Pulmonary artery endothelial cell (primary cell): ENCODE results near the gene PCK2. TPM values are rescaled to one million over a fixed set of nuclear protein-coding genes. Genes with fewer than 3 reads are reported as not detected.

ENCODE experiments used
- DNase-seq: peaks from one replicate; pipeline ENCODE4 v3.0.0-alpha.2; 2011; ENCODE audit warnings: low read depth, low spot score
- total RNA-seq: library from RNA; depleted of rRNA; stranded (reverse); fragments of >200 nt; gene quantifications from 2 replicates; pipeline ENCODE4 v1.2.3, GENCODE V29; 2014

The PCK2 gene
- total RNA-seq, 1 donor from 2014 or later = 18.5 TPM

GRCh38 chr14:24135834-24136683, 41.9 kb downstream of the PCK2 start, which contains the start of gene PSME1:
Gene PSME1 (plus strand): TSS chr14:24136194. CDS start chr14:24136263, 69 bp downstream.
- DNase-seq = peak; percentile 47

- DNase-seq = no peak
Measured at GRCh38 chr14:24136684-24137528, 42.8 kb downstream of the PCK2 start.

DNA sequence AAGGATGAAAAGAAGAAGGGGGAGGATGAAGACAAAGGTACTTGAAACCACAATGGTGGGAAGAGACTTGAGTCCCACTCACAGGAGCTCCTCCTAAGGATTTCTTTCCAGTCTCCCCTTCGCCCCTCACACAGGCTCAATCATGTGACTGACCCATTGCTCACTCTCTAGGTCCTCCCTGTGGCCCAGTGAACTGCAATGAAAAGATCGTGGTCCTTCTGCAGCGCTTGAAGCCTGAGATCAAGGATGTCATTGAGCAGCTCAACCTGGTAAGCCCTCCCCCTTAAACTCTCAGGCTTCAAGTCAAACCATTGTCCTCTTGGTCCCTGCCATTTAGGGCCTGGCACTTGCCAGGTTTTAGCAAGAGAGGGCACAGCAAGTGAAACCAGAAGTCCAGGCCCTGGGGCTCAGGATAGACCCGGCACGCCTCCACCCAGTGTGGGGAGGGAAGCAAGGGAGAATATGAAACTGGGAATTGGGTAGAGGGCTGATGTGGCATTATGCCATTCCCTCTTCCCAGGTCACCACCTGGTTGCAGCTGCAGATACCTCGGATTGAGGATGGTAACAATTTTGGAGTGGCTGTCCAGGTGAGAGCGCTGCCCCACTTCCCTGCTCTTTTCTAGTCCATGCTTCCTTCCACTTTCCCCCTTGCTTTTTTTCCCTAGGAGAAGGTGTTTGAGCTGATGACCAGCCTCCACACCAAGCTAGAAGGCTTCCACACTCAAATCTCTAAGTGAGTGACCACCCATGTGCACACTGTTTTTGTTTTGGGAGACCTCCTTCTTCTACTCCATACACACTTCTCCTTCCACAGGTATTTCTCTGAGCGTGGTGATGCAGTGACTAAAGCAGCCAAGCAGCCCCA, 43.7 kb downstream of the PCK2 start:
- DNase-seq = no peak

DNA sequence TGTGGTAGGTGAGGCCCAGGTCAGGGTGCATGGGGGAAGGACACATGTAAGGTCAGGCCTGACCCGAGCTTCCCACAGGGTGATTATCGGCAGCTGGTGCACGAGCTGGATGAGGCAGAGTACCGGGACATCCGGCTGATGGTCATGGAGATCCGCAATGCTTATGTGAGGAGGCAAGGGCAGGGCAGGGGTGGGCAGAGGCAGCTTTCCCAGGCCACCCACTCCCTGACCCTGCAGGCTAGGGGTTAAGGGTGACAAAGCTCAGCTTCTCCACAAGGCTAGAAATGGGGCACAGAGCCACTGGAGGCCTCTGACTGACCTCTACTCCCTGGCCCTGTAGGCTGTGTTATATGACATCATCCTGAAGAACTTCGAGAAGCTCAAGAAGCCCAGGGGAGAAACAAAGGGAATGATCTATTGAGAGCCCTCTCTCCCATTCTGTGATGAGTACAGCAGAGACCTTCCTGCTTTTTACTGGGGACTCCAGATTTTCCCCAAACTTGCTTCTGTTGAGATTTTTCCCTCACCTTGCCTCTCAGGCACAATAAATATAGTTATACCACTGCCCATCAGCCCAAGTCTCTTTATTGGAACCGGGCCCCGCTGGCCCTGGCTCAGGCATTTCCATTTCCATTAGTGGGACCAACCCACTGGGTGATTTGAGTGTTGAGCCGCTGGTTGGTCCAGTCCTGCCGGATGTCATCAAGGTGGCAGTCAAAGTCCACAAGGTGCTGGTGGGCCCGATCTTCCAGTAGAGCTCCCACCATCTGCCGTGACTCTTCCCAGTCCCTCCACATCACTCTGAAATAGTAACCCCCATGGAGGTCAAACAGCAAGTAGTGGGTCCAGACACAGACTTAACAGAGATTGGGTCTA, 44.5 kb downstream of the PCK2 start:
- DNase-seq = no peak

GRCh38 chr14:24139272-24139934, 45.3 kb downstream of the PCK2 start:
- DNase-seq = no peak

DNA sequence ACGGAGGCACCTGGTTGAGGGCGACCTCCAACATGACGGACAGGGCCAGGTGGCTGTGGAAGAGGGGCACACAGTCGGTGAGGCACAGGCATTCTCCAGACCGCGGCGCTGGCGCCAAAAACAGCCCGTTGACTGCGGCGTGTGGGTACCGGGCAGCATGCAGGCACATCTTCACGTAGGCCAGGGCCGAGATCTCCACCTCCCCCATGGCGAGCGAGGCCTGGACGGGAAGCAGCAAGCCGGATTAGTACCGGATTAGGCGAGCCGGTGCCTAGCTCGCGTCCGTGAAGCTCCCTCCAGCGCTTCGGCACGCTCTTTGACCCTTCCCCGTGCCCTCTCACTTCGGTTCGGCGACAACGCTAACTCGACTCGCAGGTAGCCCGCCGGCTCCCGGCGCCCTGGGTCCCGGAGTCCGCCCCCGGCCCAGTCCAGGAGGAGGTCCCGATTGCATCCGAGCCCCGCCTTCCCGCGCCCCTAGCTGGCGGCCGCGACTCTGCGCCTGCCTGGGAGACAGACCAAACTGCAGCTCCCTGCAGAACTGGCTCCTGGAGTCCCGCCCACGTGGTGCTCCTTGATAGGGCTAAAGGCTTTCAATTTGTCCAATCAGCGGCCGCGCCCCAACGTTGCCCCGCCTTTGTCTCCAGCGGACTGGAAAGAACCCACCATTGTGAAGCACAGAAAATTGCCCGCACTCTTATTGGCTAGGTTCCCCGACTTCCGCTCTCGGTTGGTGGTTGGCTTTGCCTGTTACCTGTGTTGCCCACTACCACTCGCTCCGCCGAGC, 47.2 kb downstream of the PCK2 start, which contains the start of gene EMC9:
EMC9 (minus strand) TSS at position 495 of the 784 bp plus-strand sequence; CDS start at position 208, 287 bp downstream.
- DNase-seq = peak; percentile 95

DNA sequence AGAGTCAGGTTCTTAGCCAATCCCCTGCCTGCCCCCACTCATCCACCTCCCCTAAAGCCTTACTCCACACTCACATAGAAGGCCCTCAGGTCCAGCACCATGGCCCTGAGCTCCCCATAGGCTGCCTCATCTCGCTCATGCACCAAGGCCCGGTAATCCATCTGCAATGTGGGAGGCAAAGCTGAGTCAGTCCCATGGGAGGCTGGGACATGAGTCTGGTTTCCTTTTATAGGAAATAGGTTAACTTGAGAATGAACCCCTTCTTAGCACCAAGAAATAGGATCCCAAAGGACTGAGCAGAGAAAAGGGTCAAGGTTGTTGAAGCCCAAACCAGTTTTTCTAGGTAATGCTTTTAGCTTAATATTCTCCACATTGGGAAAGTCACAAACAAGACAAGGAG, 49.4 kb downstream of the PCK2 start:
- DNase-seq = no peak

DNA sequence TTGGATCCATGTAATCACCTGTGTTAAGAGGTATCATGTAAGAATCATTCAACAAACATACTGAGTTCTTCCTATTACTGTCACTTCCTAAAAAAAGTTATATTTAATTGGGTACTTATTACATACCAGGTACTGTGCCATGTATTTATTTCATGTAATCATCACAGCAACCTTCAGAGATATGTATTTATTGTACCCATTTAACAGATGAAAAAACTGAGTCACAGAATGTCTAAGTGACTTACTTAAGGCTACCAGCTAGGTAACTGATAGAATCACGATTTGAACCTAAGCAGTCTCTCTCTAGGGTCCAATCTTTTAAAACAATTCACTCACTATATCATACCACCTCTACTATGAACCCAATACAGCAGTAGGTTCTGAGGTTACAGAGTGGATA, 50.3 kb downstream of the PCK2 start:
- DNase-seq = no peak

DNA sequence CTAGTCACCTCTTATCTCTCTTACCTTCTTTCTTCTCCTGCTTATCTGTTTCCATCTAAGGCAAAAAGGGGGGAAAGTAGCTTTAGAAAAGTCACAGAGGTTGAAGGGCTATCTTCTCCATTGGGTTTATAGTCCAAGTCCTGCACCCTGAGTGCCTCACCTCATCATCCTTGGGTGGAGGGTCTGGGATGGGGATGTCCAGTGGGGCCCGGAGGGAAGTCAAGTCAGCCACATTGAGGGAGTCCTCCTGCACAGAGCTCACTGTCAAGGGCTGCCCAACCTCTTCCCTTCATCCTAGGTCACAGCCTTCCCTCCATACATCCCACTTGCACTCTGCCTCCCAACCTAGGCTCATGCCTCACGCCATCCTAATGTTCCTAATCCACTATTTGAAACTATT, 51.1 kb downstream of the PCK2 start:
- no peak for DNase-seq

GRCh38 chr14:24145690-24146452, 51.8 kb downstream of the PCK2 start:
- no peak for DNase-seq

GRCh38 chr14:24146453-24146977, 52.4 kb downstream of the PCK2 start, which contains the start of gene PSME2:
Gene PSME2 (minus strand): TSS chr14:24146610. CDS start chr14:24146581, 29 bp downstream.
- peak; percentile 94 for DNase-seq

GRCh38 chr14:24146978-24147760, 53.1 kb downstream of the PCK2 start, which contains the start of gene RNF31:
Gene RNF31 (plus strand): TSS chr14:24147498. CDS start chr14:24147699, 201 bp downstream.
- DNase-seq = peak; percentile 95

DNA sequence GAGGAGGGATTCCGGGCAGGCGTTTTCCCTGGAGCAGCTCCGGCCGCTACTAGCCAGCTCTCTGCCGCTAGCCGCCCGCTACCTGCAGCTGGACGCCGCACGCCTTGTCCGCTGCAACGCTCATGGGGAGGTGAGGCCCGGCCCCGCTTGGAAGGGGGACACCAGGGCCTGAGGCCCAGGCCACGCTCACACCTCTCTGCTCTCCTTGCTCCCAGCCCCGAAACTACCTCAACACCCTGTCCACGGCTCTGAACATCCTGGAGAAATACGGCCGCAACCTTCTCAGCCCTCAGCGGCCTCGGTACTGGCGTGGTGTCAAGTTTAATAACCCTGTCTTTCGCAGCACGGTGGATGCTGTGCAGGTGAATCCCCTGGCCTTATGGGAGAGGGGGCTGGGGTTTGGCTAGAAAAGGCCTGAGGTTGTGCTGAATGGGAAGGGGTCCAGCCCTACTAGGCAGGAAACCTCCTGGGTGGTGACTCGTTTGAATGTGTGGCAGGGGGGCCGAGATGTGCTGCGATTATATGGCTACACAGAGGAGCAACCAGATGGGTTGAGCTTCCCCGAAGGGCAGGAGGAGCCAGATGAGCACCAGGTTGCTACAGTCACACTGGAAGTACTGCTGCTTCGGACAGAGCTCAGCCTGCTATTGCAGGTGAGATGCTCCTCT, 53.8 kb downstream of the PCK2 start:
- no peak for DNase-seq

GRCh38 chr14:24149302-24149969, 55.3 kb downstream of the PCK2 start:
- no peak for DNase-seq

- no peak for DNase-seq
Measured at GRCh38 chr14:24150061-24150460, 56.0 kb downstream of the PCK2 start.

DNA sequence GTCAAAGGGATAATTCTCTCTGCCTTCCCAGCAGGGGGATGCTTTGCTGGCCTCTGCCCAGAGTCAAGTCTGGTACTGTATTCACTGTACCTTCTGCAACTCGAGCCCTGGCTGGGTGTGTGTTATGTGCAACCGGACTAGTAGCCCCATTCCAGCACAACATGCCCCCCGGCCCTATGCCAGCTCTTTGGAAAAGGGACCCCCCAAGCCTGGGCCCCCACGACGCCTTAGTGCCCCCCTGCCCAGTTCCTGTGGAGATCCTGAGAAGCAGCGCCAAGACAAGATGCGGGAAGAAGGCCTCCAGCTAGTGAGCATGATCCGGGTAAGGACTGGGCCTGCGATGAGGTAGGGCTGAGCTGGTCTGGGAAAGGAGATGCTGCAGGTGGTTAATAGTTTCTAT, 56.5 kb downstream of the PCK2 start:
- no peak for DNase-seq
